Amniotic stem cell (primary cell): ENCODE results near the gene LARGE1.

Experiments used
- DNase-seq: peaks from one replicate; lab custom pipeline; 2025; lab: John Stamatoyannopoulos, UW

LARGE1 gene

GRCh38 chr22:33913188-33913587, 7.1 kb downstream of the LARGE1 start:
- no peak for DNase-seq

- no peak for DNase-seq
These were observed 10.4 kb downstream of the LARGE1 start for GRCh38 chr22:33909911-33910310.

- no peak for DNase-seq
These were observed 11.2 kb downstream of the LARGE1 start for GRCh38 chr22:33909075-33909458.

DNA sequence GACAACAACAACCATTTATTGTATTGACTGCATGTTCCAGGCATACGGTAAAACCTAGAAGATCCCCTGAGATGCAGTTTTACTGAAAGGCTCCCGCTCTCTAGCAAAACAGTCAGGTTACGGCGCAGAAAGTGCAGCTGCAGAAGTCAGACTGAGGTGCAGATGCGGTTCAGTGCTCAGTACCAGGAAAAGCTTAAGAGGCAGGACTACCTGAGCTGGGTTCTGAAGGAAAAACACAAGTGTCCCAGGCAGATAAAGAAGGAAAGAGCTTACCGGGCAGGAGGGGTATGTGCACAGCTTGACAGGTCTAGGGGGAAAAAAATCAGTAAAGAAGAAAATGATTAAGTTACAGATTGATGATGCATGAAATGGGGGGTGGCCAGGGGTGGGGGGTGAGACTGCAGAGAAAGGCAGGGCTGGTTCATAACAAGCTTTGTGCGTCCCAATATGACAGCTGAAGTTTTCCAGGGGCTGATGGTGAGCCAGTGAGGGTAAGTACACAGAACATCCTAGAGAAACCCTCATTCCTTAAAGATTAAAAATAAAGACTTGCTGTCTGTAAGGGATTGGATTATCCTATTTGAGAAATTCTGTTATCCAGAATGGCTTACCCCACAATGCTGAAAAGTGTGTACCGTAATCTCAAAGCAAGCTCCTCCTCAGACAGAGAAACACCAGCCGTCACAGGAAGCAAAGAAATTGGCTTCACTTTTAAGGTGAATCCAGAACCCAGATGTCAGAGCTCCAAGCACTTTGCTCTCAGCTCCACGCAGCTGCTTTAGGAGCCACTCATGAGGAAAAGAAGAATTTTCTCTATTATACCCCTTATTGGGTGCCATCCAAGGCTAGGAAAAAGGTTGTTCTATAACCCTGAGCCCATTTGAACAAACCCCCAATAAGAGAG, 11.9 kb downstream of the LARGE1 start:
- DNase-seq, result no peak

GRCh38 chr22:33906954-33907353, 13.3 kb downstream of the LARGE1 start:
- no peak for DNase-seq

- no peak for DNase-seq
These were observed 13.8 kb downstream of the LARGE1 start for GRCh38 chr22:33906475-33906874.

DNA sequence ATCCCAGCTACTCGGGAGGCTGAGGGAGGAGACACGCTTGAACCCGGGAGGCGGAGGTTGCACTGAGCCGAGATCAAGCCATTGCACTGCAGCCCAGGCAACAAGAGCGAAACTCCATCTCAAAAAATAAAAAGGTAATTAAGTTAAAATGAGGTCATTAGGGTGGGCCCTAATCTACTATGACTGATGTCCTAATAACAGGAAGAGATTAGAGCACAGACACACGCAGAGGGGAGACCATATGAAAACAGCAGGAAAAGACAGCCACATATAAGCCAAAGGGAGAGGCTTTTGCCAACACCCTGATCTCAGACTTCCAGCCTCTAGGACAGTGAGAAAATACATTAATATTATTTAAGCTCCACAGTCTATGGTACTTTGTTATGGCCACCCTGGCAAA, 17.3 kb downstream of the LARGE1 start:
- DNase-seq, result no peak

GRCh38 chr22:33902073-33902472, 18.2 kb downstream of the LARGE1 start:
- DNase-seq, result no peak

DNA sequence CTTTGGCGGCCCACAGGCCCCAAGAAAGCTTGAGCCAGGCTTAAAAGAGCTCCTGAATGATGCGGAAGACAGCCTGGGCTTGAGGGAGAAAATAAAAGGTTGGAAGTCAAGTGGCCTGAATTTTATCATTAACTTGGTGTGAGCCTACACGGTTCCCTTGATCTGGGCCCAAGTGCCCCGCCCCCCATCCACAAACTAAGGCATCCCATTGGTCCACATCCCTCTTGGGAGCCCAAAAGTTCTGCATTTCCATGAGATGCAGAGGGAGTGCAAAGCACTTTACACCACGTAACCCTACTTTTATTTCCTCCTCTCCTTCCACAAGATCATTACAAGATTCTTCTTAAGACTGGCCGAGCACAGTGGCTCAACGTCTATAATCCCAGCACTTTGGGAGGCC, 22.2 kb downstream of the LARGE1 start:
- no peak for DNase-seq

- no peak for DNase-seq
These were observed 22.8 kb downstream of the LARGE1 start for GRCh38 chr22:33897448-33897835.

GRCh38 chr22:33896575-33897447, 23.5 kb downstream of the LARGE1 start:
- DNase-seq, result no peak

DNA sequence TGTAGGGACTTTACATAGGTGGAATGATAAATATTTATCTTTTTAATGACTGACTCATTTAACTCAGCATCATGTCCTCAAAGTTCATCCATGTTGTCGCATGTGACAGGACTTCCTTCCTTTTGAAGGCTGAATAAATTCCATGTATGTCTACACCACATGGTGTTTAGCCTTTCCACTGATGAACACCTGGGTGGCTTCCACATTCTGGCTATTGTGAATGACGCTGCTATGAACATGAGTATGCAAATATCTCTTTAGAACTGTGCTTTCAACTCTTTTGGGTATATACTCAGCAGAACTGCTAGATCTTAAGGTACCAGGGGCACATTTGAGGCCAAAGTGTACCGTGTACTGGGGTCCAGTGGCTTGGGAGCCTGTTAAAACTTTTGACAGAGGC, 24.1 kb downstream of the LARGE1 start:
- DNase-seq, result no peak

- DNase-seq, result no peak
These were observed 24.8 kb downstream of the LARGE1 start for GRCh38 chr22:33895444-33895843.

DNA sequence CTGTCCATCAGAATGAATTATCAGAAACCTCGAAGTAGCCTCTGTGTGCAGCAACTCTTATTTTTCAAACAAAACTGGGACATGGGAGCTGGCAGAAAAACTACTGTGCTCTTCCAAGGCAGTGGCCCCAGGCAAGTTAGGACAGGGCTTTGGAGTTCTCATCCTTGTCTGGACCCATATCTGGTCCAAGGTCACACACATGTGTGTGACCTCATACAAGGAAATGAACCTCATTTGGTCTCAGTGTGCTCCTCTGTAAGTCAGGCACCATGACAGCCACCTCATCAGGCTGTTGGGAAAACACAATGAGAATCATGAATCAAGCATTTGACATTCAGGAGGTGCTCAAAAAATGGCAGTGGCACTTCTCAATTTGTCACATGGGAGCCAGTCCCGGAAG, 25.8 kb downstream of the LARGE1 start:
- DNase-seq, result no peak

DNA sequence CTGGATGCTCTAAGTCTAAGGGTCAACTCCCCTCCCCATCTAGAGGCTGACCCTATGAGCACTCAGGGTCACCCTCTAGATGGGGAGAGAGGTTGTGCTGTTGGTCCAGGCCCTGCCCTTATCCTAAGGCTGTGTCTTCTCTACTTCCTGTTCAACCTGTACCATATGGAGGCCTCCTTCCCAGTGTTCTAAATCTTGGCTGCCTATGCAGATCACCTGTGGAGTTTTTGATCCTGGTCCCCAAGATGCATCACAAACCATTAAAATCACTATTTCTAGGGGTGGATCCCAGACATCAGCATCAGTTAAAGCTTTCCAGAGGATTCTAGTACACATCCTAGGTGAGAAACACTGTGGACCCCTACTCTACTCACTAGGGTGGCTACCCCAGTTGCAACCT, 26.2 kb downstream of the LARGE1 start:
- no peak for DNase-seq

GRCh38 chr22:33893512-33893911, 26.8 kb downstream of the LARGE1 start:
- DNase-seq, result no peak

DNA sequence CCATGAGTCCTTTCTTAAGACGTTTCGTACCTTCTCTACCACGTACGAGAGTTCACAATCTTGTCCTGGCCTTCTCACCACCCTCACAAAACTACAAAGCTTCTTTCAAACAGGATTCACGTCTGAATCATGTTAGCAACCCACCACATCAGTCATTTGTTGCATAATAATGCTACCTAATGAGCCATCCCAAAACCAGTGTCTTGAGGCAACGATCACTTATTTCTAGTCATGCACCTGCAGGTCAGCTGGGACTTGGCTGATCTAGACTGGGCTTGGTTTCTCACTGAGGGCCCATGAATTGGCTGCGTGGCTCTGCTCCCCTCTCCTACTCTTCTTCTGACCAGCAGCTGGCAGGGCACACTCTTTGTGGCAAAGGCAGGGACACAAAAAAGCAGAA, 28.3 kb downstream of the LARGE1 start:
- DNase-seq, result no peak

DNA sequence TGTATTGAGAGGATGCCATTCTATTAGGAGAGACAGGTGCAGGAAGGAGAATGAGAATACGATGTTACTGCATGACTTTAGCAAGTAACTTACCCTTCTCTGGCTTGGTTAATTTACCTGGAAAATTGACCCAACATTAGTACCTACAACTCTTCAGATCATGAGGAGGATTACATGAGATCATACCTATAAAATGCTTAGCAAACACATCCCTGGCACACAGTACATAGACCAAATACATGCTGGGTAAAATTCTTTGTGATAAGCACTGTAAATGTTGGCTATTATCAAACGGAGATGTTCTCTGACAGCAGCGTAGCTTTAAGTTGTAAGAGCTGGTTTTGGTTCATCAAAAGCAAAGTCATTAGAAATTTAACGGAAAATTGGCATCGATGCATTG, 28.8 kb downstream of the LARGE1 start:
- no peak for DNase-seq

DNA sequence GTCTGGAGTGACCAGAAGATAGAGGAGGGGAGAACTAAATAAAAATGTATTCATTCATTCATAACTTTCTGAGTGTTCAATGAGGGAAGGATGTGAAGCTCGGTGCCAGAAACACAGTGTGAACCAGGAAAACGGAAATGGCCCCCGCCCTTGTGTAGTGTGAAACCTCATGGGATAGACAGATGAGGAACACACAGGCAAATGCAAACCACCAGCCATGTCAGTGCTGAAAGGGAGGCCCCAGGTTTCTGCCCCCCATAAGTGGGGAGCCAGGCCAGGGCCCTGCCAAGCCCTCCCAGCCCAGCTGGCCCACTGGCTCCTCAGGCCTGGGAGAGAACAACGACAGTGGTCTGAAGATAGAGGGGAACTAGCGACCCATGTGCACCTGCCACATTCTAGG, 30.5 kb downstream of the LARGE1 start:
- no peak for DNase-seq

DNA sequence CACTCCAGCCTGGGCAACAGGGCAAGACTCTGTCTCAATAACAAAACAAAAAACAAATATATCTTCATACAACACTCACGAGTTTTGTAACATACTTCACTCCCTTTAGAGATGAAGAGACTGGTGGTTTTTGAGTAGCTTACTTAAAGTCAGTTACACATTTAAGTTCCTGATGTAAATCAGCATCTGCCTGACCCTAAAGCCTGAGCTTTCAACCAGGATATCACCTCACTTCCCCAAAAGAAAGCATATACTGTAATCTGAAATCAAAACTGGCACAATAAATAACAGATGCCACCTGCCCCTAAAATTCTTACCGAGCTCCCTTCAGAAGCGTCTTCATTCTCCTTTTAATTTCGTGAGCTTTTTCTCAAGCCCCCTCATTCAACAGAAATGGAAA, 31.5 kb downstream of the LARGE1 start:
- DNase-seq, result no peak

GRCh38 chr22:33887173-33887572, 33.1 kb downstream of the LARGE1 start:
- no peak for DNase-seq

GRCh38 chr22:33886696-33887095, 33.6 kb downstream of the LARGE1 start:
- no peak for DNase-seq

GRCh38 chr22:33884829-33885228, 35.4 kb downstream of the LARGE1 start:
- DNase-seq, result no peak
